Prostate gland (tissue), 2 donors: ENCODE results near the gene COL5A1. TPM values are rescaled to one million over a fixed set of nuclear protein-coding genes. Genes with fewer than 3 reads are reported as not detected.

Experiments used
- DNase-seq: peaks from one replicate; pipeline ENCODE4 v3.0.0-alpha.2; 2019; ENCODE audit warnings: low spot score
- H3K27ac ChIP-seq, 2 donors: fragments of 200-600 bp; sonication (generic); 2 replicates each; pipeline ENCODE4 v1.5.1; 2017 to 2019
- H3K27me3 ChIP-seq: fragments of 200-600 bp; sonication (generic); replicated peaks from 2 replicates; pipeline ENCODE4 v1.5.1; 2019; ENCODE audit not compliant: insufficient read depth
- H3K36me3 ChIP-seq, 2 donors: fragments of 200-600 bp; sonication (generic); 1 replicate in 1 of 2; 2 replicates in 1 of 2; pipeline versions ENCODE4 v1.5.1 to v1.8.1; 2017 to 2019
- H3K4me1 ChIP-seq: fragments of 200-600 bp; sonication (generic); replicated peaks from 2 replicates; pipeline ENCODE4 v1.5.1; 2019
- H3K4me3 ChIP-seq, 2 donors: fragments of 200-600 bp; sonication (generic); 2 replicates each; pipeline ENCODE4 v1.5.1; 2017 to 2019
- H3K9me3 ChIP-seq: fragments of 200-600 bp; sonication (generic); 2 replicates; pipeline ENCODE4 v1.5.1; 2017
- POLR2A ChIP-seq: fragments of 450-650 bp; IDR thresholded peaks from one replicate; pipeline ENCODE4 v1.6.1; 2016; ENCODE audit warnings: antibody characterized with exemption, mild to moderate bottlenecking
- POLR2AphosphoS5 ChIP-seq: sonication (generic); formaldehyde crosslinking; IDR thresholded peaks from one replicate; pipeline ENCODE4 v1.6.1; 2017; ENCODE audit warnings: antibody characterized with exemption
- WGBS: methylation state at CpG from one replicate; pipeline ENCODE4 v1.1.5; 2018; 5-methylcytosine and 5-hydroxymethylcytosine counted together
- intact Hi-C: fragments of 100-400 bp; cut with DNase I; formaldehyde crosslinking; loops from one replicate; pipeline ENCODE4 v1.14.2; 2022
- total RNA-seq, 2 donors: library from RNA; depleted of rRNA; stranded (reverse); fragments of >200 nt; gene quantifications; one replicate each; pipeline ENCODE4 v1.1.0, GENCODE V29; 2016
- TF ChIP-seq, protein P1 (sequence below), 4 experiments: fragments of 200-600 bp in 2 of 4; fragments of 450-650 bp in 2 of 4; sonication (generic) in 2 of 4; IDR thresholded peaks; 1 replicate in 3 of 4; 2 replicates in 1 of 4; pipeline ENCODE4 v1.5.1; 2016 to 2019; ENCODE audit warnings: antibody characterized with exemption in 4 of 4, mild to moderate bottlenecking in 2 of 4, moderate library complexity in 2 of 4

Gene COL5A1
- total RNA-seq, 2 donors from 2014 or later: 16.9 to 36.0 TPM

DNA sequence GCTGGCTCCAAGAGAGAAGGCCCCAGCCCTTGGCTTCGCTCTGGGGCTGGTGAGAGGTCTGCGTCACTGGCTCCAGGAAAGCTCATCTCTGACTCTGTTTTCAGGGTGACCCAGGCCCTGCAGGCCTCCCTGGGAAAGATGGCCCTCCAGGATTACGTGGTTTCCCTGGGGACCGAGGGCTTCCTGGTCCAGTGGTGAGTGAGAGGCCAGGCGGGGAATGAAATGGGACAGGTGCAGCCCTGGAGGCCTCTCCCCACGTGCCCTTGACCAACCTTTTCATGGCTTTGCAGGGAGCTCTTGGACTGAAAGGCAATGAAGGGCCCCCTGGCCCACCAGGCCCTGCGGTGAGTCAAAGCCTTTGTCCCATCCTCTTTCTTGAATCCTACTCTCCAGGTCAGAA, 163.3 kb downstream of the COL5A1 start:
- WGBS: 95% methylated on average over 7 of the region's 7 CpGs
- no peaks in the 10 kb centered on the region for H3K36me3 ChIP-seq
- DNase-seq: no peak
- intact Hi-C loops: no loop called here
- H3K4me1 ChIP-seq: no peaks in the 10 kb centered on the region
- no peaks in the 10 kb centered on the region for H3K9me3 ChIP-seq
- no peak overlapping the region for H3K4me3 ChIP-seq
- no peaks in the 10 kb centered on the region for H3K27me3 ChIP-seq
- TF ChIP-seq, protein P1, sequence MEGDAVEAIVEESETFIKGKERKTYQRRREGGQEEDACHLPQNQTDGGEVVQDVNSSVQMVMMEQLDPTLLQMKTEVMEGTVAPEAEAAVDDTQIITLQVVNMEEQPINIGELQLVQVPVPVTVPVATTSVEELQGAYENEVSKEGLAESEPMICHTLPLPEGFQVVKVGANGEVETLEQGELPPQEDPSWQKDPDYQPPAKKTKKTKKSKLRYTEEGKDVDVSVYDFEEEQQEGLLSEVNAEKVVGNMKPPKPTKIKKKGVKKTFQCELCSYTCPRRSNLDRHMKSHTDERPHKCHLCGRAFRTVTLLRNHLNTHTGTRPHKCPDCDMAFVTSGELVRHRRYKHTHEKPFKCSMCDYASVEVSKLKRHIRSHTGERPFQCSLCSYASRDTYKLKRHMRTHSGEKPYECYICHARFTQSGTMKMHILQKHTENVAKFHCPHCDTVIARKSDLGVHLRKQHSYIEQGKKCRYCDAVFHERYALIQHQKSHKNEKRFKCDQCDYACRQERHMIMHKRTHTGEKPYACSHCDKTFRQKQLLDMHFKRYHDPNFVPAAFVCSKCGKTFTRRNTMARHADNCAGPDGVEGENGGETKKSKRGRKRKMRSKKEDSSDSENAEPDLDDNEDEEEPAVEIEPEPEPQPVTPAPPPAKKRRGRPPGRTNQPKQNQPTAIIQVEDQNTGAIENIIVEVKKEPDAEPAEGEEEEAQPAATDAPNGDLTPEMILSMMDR (IDR thresholded peaks at IDR 0.05): no peak
- no peak for TF ChIP-seq POLR2AphosphoS5
- no peak for TF ChIP-seq POLR2A
- no peak overlapping the region for H3K27ac ChIP-seq

DNA sequence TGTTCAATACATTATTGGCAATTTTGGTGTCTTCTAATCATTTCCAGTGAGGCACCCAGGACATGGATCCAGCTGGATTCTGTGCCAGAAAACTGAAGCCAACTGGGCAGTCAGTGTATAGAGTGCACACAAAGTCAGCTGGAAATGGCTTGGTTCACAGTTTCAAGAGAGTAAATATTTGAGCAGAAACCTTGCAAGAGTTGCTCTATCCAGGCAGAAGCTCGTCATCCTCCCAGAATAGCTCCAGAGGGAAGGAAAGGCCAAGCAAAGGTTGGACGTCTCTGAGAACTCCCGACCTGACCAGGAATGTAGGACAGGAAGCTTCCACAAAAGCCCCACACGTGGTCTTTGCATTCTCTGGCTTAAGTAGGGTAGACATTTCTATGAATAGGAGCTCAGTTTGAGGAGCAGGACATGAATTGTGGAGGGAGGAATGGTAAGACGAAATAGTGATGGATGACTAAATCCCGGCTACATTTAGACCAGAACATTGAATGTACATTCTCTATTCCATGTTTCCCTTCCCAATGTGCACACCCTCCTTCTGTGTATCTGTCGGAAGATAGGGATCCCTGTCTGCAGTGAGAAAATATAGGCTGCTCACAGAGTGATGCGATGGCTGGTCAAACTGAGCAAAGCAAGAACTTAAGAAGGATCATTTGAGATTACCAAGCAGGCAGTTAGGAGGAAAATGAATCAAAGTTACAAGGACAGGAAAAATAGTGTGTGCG, 166.3 kb downstream of the COL5A1 start:
- no peak overlapping the region for H3K4me3 ChIP-seq
- no peaks in the 10 kb centered on the region for H3K27me3 ChIP-seq
- no peak overlapping the region for H3K27ac ChIP-seq
- intact Hi-C loops: no loop called here
- DNase-seq: peak; percentile 46
- WGBS: 58% methylated on average over 9 of the region's 9 CpGs
- H3K9me3 ChIP-seq: no peaks in the 10 kb centered on the region
- H3K36me3 ChIP-seq: no peaks in the 10 kb centered on the region
- H3K4me1 ChIP-seq: no peaks in the 10 kb centered on the region
- TF ChIP-seq POLR2A (no peak), POLR2AphosphoS5 (peak; percentile 64)
- TF ChIP-seq, protein P1 (IDR thresholded peaks at IDR 0.05): no peak

DNA sequence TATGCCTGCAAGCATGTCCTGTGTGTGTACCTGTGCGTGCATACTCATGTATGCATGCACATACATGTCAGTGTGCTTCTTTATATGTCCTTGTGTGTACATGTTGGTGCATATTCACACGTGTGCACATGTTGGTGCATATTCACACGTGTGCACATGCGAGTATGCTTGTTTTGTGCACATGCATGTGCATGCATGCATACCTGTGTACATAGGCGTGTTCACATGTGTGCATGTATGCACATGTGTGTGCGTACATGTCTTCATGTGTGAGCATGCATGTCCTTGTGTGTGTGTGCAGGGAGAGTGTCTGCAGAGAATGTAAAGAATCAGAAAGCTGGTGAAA, 166.8 kb downstream of the COL5A1 start:
- intact Hi-C loops: no loop called here

DNA sequence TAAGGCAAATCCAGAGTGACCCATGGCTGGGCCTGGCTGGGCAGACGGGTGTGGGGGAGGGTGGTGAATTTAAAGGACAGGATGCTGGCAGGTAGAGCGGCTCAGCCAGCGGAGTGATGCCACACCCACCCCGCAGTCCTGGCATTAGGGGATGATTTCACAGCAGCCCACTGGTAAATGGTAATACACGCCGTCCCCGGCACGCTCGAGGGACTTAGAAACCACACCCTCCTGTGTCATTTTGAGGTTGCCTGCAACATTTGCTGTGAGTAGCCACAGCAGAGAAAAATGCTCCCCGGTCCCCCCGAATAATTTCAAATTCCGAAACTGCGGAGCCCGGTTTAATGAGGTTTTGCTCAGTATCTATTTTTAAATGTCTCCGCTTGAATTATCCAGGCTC, 167.7 kb downstream of the COL5A1 start:
- TF ChIP-seq, protein P1 (IDR thresholded peaks at IDR 0.05): no peak
- TF ChIP-seq POLR2A: no peak
- no peak for TF ChIP-seq POLR2AphosphoS5
- 93% methylated on average over 15 of the region's 15 CpGs for WGBS
- H3K27me3 ChIP-seq: no peaks in the 10 kb centered on the region
- no peak overlapping the region for H3K4me3 ChIP-seq
- H3K27ac ChIP-seq: no peak overlapping the region
- no peaks in the 10 kb centered on the region for H3K9me3 ChIP-seq
- no peaks in the 10 kb centered on the region for H3K36me3 ChIP-seq
- H3K4me1 ChIP-seq: no peaks in the 10 kb centered on the region
- intact Hi-C loops: no loop called here
- DNase-seq: no peak

More for the DNA sequence above, 166.8 kb downstream of the COL5A1 start:
- 90% methylated on average over 6 of the region's 6 CpGs for WGBS
- Histone ChIP-seq H3K4me3 (no peak overlapping the region), H3K9me3 (no peaks in the 10 kb centered on the region), H3K27ac (no peak overlapping the region), H3K27me3 (no peaks in the 10 kb centered on the region), H3K36me3 (no peaks in the 10 kb centered on the region), H3K4me1 (no peaks in the 10 kb centered on the region)
- TF ChIP-seq POLR2A (no peak), POLR2AphosphoS5 (no peak)
- TF ChIP-seq, protein P1 (IDR thresholded peaks at IDR 0.05): no peak
- no peak for DNase-seq

DNA sequence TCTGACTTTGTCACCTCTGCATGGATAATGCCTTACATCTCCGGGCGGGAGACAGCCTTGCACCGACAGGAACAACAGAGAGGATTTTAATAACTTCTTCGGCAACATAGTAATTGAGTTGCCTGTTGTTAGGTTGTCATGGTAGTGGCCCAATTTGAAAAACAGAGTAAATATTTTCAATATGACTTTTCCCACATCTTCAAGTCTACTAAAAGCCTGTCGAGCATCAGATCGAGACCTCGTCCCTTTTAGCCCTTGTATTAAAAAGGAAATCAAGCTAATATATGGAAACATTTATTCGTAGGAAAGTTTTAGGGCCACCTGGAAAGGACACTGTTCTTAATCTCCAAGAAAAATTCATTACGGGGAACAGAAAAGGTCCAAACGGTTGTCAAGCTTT, 168.2 kb downstream of the COL5A1 start:
- Histone ChIP-seq H3K36me3 (no peaks in the 10 kb centered on the region), H3K27me3 (no peaks in the 10 kb centered on the region), H3K9me3 (no peaks in the 10 kb centered on the region), H3K27ac (no peak overlapping the region), H3K4me1 (no peaks in the 10 kb centered on the region), H3K4me3 (no peak overlapping the region)
- DNase-seq: no peak
- intact Hi-C loops: no loop called here
- WGBS: 88% methylated on average over 10 of the region's 10 CpGs
- TF ChIP-seq, protein P1 (IDR thresholded peaks at IDR 0.05): no peak
- TF ChIP-seq POLR2AphosphoS5 (no peak), POLR2A (no peak)
